Neural crest cell (in vitro differentiated cells): ENCODE results near the gene SYTL1. TPM values are rescaled to one million over a fixed set of nuclear protein-coding genes. Genes with fewer than 3 reads are reported as not detected.

Experiments used
- DNase-seq: peaks from one replicate; pipeline ENCODE4 v3.0.0; 2021; ENCODE audit warnings: low read depth, mixed read lengths, low spot score
- H3K27ac Mint-ChIP-seq: one replicate; pipeline ENCODE4 v1.8.0; 2021; ENCODE audit warnings: mild to moderate bottlenecking, mixed read lengths; ENCODE audit not compliant: unreplicated experiment
- H3K27me3 Mint-ChIP-seq: 2 replicates; pipeline ENCODE4 v1.8.0; 2021; ENCODE audit warnings: low read depth, mild to moderate bottlenecking, mixed read lengths
- H3K36me3 Mint-ChIP-seq: 2 replicates; pipeline ENCODE4 v1.8.0; 2021; ENCODE audit warnings: low read depth, mild to moderate bottlenecking, mixed read lengths
- H3K4me1 Mint-ChIP-seq: 2 replicates; pipeline ENCODE4 v1.8.0; 2021; ENCODE audit warnings: mixed read lengths
- H3K4me3 Mint-ChIP-seq: one replicate; pipeline ENCODE4 v1.8.0; 2021; ENCODE audit warnings: mild to moderate bottlenecking, mixed read lengths
- H3K9me3 Mint-ChIP-seq: 2 replicates; pipeline ENCODE4 v1.8.0; 2021; ENCODE audit warnings: mixed read lengths
- total RNA-seq: library from RNA; stranded (reverse); gene quantifications from 2 replicates; pipeline ENCODE4 v1.2.1, GENCODE V29; 2021
- TF ChIP-seq, protein P1 (sequence below): fragments of 200-600 bp; sonication (generic); conservative IDR thresholded peaks from 2 replicates; pipeline ENCODE4 v1.5.0; 2021; ENCODE audit warnings: antibody characterized with exemption, mild to moderate bottlenecking

Gene SYTL1
- total RNA-seq, 1 donor from 2014 or later = 0.72 TPM

DNA sequence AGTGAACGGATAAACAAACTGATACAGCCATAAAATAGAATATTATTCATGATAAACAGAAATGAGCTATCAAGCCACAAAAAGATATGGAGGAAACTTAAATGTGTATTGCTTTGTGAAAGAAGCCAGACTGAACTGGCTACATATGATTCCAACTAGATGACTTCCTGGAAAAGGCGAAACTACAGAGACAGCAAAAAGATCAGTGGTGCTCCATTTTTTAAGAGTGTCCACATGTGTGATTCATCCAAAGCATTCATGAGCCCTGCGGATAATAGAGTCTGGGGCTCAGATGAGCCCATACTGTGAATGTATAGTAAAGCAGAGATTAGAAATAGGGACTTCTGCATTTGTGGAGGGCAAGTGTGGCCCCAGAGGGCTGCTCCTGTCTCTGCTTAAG is 27.7 kb upstream of the SYTL1 start:
- no peaks in the 10 kb centered on the region for H3K9me3 Mint-ChIP-seq
- H3K27ac Mint-ChIP-seq = no peak overlapping the region
- TF ChIP-seq, protein P1, sequence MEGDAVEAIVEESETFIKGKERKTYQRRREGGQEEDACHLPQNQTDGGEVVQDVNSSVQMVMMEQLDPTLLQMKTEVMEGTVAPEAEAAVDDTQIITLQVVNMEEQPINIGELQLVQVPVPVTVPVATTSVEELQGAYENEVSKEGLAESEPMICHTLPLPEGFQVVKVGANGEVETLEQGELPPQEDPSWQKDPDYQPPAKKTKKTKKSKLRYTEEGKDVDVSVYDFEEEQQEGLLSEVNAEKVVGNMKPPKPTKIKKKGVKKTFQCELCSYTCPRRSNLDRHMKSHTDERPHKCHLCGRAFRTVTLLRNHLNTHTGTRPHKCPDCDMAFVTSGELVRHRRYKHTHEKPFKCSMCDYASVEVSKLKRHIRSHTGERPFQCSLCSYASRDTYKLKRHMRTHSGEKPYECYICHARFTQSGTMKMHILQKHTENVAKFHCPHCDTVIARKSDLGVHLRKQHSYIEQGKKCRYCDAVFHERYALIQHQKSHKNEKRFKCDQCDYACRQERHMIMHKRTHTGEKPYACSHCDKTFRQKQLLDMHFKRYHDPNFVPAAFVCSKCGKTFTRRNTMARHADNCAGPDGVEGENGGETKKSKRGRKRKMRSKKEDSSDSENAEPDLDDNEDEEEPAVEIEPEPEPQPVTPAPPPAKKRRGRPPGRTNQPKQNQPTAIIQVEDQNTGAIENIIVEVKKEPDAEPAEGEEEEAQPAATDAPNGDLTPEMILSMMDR = no peak
- H3K4me3 Mint-ChIP-seq = no peak overlapping the region
- H3K4me1 Mint-ChIP-seq = peaks cover 4% of the 10 kb centered on the region
- no peaks in the 10 kb centered on the region for H3K36me3 Mint-ChIP-seq
- no peak for DNase-seq
- peaks cover 7% of the 10 kb centered on the region for H3K27me3 Mint-ChIP-seq

DNA sequence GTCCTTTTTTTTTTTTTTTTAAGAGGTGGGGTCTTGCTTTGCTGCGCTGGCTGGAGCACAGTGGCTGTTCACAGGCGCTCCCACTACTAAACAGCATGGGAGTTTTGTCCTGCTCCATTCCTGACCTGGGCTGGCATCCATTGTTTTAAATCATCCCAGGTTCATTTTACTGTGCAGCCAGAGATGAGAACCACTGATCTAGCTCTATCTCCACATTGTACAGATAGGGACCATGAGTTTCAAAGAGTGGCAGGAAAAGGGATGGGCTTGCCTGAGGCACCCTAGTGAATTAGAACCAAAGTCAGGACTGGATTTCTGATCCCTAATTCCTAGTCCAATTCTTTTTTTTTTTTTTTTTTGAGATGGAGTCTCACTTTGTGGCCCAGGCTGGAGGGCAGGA is 27.1 kb upstream of the SYTL1 start:
- TF ChIP-seq, protein P1 = no peak
- no peaks in the 10 kb centered on the region for H3K36me3 Mint-ChIP-seq
- H3K9me3 Mint-ChIP-seq = no peaks in the 10 kb centered on the region
- no peak for DNase-seq
- H3K27me3 Mint-ChIP-seq = peaks cover 7% of the 10 kb centered on the region
- H3K4me1 Mint-ChIP-seq = peaks cover 4% of the 10 kb centered on the region
- H3K27ac Mint-ChIP-seq = no peak overlapping the region
- H3K4me3 Mint-ChIP-seq = no peak overlapping the region

DNA sequence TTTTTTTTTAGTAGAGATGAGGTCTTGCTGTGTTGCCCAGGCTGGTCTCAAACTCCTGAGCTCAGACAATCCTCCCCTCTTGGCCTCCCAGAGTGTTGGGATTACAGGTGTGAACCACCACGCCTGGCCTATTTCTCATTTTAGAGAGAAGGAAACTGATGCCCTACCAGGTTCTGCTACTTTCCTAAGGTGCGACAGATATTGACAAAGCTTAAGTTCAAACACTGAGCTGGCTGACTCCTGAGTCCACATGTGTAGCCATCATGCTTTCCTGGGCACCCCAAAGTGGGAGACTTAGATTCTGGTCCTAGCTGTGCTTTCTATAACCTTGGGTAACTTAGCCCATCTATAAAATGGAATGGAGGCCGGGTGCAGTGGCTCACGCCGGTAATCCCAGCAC is 25.0 kb upstream of the SYTL1 start:
- Mint-ChIP-seq H3K9me3 (no peaks in the 10 kb centered on the region), H3K27ac (no peak overlapping the region), H3K27me3 (peaks cover 10% of the 10 kb centered on the region), H3K4me3 (no peak overlapping the region), H3K4me1 (peaks cover 8% of the 10 kb centered on the region), H3K36me3 (no peaks in the 10 kb centered on the region)
- TF ChIP-seq, protein P1 = no peak
- DNase-seq = no peak

DNA sequence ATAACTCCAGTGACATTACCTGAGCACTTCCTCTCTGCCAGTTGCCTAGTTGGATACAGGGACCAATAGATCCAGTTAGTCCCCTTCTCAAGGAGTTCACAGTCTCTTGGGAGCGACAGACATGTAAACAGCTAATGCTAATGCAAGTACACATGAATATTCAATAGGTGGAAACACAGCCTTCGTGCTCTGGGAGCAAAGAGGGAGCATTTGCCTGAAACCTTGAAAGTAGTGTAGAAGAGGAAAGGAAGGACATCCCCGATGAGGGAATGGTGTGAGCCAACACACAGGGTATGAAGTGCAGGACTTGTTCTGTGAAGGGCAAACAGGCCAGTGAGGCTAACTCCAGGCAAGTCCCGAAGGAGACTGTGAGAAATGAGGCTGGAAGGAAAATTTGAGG is 23.7 kb upstream of the SYTL1 start:
- TF ChIP-seq, protein P1 = no peak
- no peak for DNase-seq
- no peaks in the 10 kb centered on the region for H3K36me3 Mint-ChIP-seq
- peak overlapping the region; percentile 17 for H3K4me3 Mint-ChIP-seq
- H3K9me3 Mint-ChIP-seq = no peaks in the 10 kb centered on the region
- H3K4me1 Mint-ChIP-seq = peaks cover 13% of the 10 kb centered on the region
- peaks cover 9% of the 10 kb centered on the region for H3K27me3 Mint-ChIP-seq
- H3K27ac Mint-ChIP-seq = no peak overlapping the region

- TF ChIP-seq, protein P1 = no peak
- Mint-ChIP-seq H3K4me1 (peaks cover 15% of the 10 kb centered on the region), H3K9me3 (no peaks in the 10 kb centered on the region), H3K27me3 (peaks cover 6% of the 10 kb centered on the region), H3K36me3 (no peaks in the 10 kb centered on the region), H3K27ac (no peak overlapping the region), H3K4me3 (no peak overlapping the region)
- no peak for DNase-seq
Measured at GRCh38 chr1:27318596-27318995, 23.2 kb upstream of the SYTL1 start.
